ENCODE data around the gene NFIA.

The NFIA gene

DNA sequence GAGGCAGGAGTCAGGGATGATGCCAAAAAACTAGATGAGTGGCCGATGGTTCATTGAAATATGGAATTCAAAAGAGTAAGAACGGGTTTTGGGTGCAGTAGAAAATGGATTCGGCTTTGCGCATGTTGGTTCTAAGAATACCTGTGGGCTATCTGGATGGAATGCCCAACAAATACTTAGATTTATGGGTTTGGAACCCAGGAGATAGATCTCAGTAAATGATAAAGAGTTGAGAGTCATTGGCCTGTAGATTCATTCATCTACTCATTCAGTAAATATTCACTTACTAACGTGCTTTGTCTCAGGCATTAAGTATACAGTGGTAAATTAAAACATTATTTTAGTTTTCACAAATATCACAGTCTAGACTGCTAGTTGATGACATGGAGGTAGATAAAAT lies 247.7 kb downstream of the NFIA start:
- no peak for TF ChIP-seq ZNF274 (IDR thresholded peaks at IDR 0.05; ENCODE audit: low read depth, low read length)
- no peak overlapping the region for H3K4me3 ChIP-seq (ENCODE audit: low read length)

- TF ChIP-seq ZNF274 (IDR thresholded peaks at IDR 0.05; ENCODE audit: low read depth, low read length): no peak
- no peak overlapping the region for H3K4me3 ChIP-seq (ENCODE audit: low read length)
Measured at GRCh38 chr1:61330571-61330970, 248.2 kb downstream of the NFIA start.

DNA sequence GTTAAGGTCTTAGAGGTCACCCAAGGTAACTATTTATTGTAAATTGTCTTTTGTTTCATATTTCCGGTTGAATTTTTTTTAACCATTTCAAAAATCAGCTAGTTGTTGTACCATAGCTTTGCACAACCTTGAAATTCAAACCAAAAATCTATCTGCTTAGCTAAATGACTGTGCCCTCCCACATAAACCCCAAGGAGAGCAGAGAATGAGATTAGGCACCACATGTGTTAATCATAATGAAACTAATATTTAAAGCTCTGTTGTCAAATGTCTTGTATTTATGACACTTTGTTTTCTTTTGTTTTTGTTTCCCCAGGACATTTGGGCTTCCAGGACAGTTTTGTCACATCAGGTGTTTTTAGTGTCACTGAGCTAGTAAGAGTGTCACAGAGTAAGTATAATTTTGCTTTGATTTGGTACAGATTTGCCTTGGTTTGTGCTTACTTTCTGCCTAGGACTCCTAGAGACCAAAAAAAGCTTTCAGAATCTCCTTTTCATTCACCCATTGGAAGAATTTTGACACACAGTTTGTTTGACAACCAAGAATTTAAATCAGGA lies 249.9 kb downstream of the NFIA start:
- no peak for TF ChIP-seq ZNF274 (IDR thresholded peaks at IDR 0.05; ENCODE audit: low read depth, low read length)
- no peak overlapping the region for H3K4me3 ChIP-seq (ENCODE audit: low read length)

- TF ChIP-seq ZNF274 (IDR thresholded peaks at IDR 0.05; ENCODE audit: low read depth, low read length): no peak
- H3K4me3 ChIP-seq (ENCODE audit: low read length): no peak overlapping the region
Measured at GRCh38 chr1:61332796-61333195, 250.4 kb downstream of the NFIA start.

GRCh38 chr1:61334718-61335589 lies 252.6 kb downstream of the NFIA start:
- no peak overlapping the region for H3K4me3 ChIP-seq (ENCODE audit: low read length)
- no peak for TF ChIP-seq ZNF274 (IDR thresholded peaks at IDR 0.05; ENCODE audit: low read depth, low read length)

GRCh38 chr1:61337037-61337436 lies 254.7 kb downstream of the NFIA start:
- TF ChIP-seq ZNF274 (IDR thresholded peaks at IDR 0.05; ENCODE audit: low read depth, low read length): no peak
- no peak overlapping the region for H3K4me3 ChIP-seq (ENCODE audit: low read length)

- no peak for TF ChIP-seq ZNF274 (IDR thresholded peaks at IDR 0.05; ENCODE audit: low read depth, low read length)
- no peak overlapping the region for H3K4me3 ChIP-seq (ENCODE audit: low read length)
Measured at GRCh38 chr1:61337441-61337951, 255.1 kb downstream of the NFIA start.

DNA sequence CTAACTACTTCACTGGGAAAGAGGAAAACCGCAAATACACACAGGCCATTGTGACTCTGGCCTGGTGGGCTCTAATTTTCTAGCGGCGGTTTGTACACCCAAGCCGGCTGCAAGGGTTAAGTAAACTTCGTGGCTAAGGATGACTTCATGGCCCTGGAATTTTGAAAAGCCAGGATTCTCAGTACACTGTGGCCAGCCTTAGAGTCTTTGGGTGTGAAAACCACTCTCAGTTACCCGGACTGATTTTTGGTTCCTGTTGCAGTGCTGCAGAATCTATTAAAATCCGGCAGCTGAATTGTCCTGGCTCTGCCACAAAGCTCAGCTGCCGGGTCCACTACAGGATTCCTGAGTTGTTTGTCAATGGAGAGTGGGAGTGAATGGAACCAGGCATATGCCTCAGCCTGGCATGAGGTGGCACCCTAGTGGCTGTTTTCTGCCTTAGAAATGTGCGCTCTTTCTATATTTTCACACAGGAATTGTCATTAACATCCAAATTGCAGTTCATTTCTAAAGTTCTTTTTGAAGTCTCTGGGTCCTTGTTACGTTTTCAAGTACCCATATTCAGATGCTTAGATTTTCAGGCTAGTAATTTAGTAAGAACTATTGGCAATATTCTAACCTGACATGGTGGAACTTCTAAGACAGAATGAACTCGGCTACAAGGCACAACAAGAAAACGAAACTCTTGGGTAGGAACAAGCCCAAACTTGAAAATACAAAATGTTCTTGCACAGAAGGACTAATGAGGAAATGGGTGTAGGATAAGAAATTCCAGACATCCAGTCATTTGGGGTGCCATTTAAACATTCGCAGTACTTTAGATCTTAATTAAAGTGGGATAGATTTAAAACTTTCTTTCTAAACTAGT lies 255.9 kb downstream of the NFIA start:
- TF ChIP-seq ZNF274 (IDR thresholded peaks at IDR 0.05; ENCODE audit: low read depth, low read length): no peak
- H3K4me3 ChIP-seq (ENCODE audit: low read length): no peak overlapping the region

DNA sequence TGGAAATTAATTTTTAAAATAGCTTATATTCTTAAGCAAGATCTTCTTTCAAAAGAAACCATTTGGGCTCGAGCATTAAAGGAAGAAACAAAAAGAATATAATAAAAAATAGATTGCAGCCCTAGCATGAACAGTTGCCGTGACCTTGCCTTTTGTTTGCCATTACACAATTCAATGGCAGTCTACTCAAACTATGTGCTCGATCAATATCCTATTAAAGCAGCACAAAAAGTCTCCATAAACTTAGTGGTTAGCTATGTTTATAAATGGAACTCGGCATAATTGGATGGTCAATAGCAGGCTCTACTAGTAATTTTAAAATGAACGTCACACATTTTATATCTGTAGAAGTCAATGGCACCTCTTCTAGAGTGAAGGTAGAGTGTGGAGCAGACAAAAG lies 256.5 kb downstream of the NFIA start:
- no peak for TF ChIP-seq ZNF274 (IDR thresholded peaks at IDR 0.05; ENCODE audit: low read depth, low read length)
- no peak overlapping the region for H3K4me3 ChIP-seq (ENCODE audit: low read length)

GRCh38 chr1:61341426-61341825 lies 259.1 kb downstream of the NFIA start:
- no peak for TF ChIP-seq ZNF274 (IDR thresholded peaks at IDR 0.05; ENCODE audit: low read depth, low read length)
- no peak overlapping the region for H3K4me3 ChIP-seq (ENCODE audit: low read length)

- no peak overlapping the region for H3K4me3 ChIP-seq (ENCODE audit: low read length)
- no peak for TF ChIP-seq ZNF274 (IDR thresholded peaks at IDR 0.05; ENCODE audit: low read depth, low read length)
Measured at GRCh38 chr1:61343734-61344420, 261.5 kb downstream of the NFIA start.

- no peak for TF ChIP-seq ZNF274 (IDR thresholded peaks at IDR 0.05; ENCODE audit: low read depth, low read length)
- no peak overlapping the region for H3K4me3 ChIP-seq (ENCODE audit: low read length)
Measured at GRCh38 chr1:61344696-61345095, 262.3 kb downstream of the NFIA start.

GRCh38 chr1:61348025-61348665 lies 265.8 kb downstream of the NFIA start:
- no peak overlapping the region for H3K4me3 ChIP-seq (ENCODE audit: low read length)
- TF ChIP-seq ZNF274 (IDR thresholded peaks at IDR 0.05; ENCODE audit: low read depth, low read length): no peak
